ENCODE data around the gene FKBP8. TPM values are rescaled to one million over a fixed set of nuclear protein-coding genes. Genes with fewer than 3 reads are reported as not detected.

The FKBP8 gene
- total RNA-seq, 5 donors from 2014 or later (not counting 1 experiment from before 2014, with no cell fraction given): 158 to 282 (median 244) TPM

DNA sequence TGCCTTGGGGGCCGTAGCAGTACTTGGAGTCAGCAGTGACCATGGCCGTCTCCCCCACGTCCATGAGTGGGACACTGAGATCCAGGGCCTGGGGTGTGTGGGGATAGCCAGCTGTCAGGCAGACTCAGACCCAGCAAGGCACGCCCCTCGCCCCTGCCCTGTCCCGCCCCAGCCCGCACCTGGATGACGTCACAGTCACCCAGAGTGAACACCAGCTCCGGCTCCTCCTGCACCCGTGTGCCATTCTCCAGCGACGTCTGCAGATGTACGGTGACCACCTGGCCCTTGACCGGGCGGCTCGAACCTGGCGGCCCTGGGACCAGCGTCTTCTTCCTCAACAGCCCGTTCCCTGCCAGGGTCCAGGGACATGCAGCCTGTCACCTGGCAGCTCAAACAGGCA lies 4.0 kb downstream of the FKBP8 start:
- ATAC-seq (replicated peaks in 1 of 4) (no peak), DNase-seq (no peak)
- H3K27ac ChIP-seq (ENCODE audit: low read length): no peak overlapping the region
- H3K4me1 ChIP-seq (ENCODE audit: control insufficient read depth in 1 of 2, extremely low read depth in 1 of 2, insufficient read depth in 2 of 2, low read length in 2 of 2): peaks cover 4 to 26% of the 10 kb centered on the region in 2 experiments
- POLR2A ChIA-PET: interaction anchor here in 1 of 2 donors (0.5 kb wide), 1 partner anchor 28 kb away, joined by 4 read pairs; no protein-coding TSS in a partner anchor
- no peaks in the 10 kb centered on the region for H3K27me3 ChIP-seq (replicated peaks in 1 of 2; ENCODE audit: control insufficient read depth in 2 of 2, extremely low read depth in 1 of 2, insufficient read depth in 2 of 2, low read length in 1 of 2)
- CTCF ChIA-PET: interaction anchor here in 1 of 2 donors (0.6 to 0.7 kb wide), 2 partner anchors 20 to 308 kb away, joined by 3 read pairs; no protein-coding TSS in a partner anchor
- H3K9me3 ChIP-seq: no peaks in the 10 kb centered on the region
- Mint-ChIP-seq H3K9me3 (no peaks in the 10 kb centered on the region), H3K4me3 (no peak overlapping the region), H3K27me3 (no peaks in the 10 kb centered on the region), H3K4me1 (peaks cover 18 to 27% (median 24%) of the 10 kb centered on the region in 3 donors), H3K36me3 (peaks cover 19% of the 10 kb centered on the region), H3K27ac (no peak overlapping the region)
- WGBS (ENCODE audit: insufficient coverage): 97% methylated on average over 19 of the region's 19 CpGs
- H3K4me3 ChIP-seq (ENCODE audit: control insufficient read depth in 1 of 2, extremely low read depth in 1 of 2, low read length in 1 of 2): no peak overlapping the region
- H3K36me3 ChIP-seq (ENCODE audit: control insufficient read depth in 2 of 2, extremely low read depth in 1 of 2, insufficient read depth in 1 of 2, low read length in 1 of 2): peaks cover 9 to 46% of the 10 kb centered on the region in 2 donors

DNA sequence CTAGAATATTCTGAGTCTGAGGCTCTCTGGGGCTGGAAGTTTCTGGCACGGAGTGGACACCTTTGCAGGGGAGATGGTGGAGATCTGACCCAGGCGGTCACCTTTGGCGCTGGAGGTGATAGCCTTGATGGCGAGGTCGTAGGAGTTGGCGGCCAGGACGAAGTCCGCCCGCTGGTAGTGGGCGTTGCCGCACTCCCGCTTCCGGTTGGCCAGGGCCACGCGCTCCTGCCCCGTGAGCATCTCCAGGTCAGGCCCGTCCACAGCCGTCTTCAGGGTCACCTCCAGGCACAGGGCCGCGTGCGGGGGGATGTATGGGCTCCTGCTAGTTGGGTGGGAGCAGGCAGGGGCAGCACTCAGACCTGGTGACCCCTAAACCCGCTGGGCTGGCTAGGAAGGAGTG lies 5.3 kb downstream of the FKBP8 start:
- 96% methylated on average over 21 of the region's 22 CpGs for WGBS (ENCODE audit: insufficient coverage)
- Histone ChIP-seq H3K4me1 (ENCODE audit: control insufficient read depth in 1 of 2, extremely low read depth in 1 of 2, insufficient read depth in 2 of 2, low read length in 2 of 2) (peaks cover 0 to 19% of the 10 kb centered on the region in 2 experiments), H3K27me3 (replicated peaks in 1 of 2; ENCODE audit: control insufficient read depth in 2 of 2, extremely low read depth in 1 of 2, insufficient read depth in 2 of 2, low read length in 1 of 2) (no peaks in the 10 kb centered on the region), H3K36me3 (ENCODE audit: control insufficient read depth in 2 of 2, extremely low read depth in 1 of 2, insufficient read depth in 1 of 2, low read length in 1 of 2) (peaks cover 11 to 47% of the 10 kb centered on the region in 2 donors), H3K9me3 (no peaks in the 10 kb centered on the region), H3K27ac (ENCODE audit: low read length) (no peak overlapping the region), H3K4me3 (ENCODE audit: control insufficient read depth in 1 of 2, extremely low read depth in 1 of 2, low read length in 1 of 2) (no peak overlapping the region)
- Mint-ChIP-seq H3K9me3 (no peaks in the 10 kb centered on the region), H3K4me1 (peaks cover 11 to 20% (median 18%) of the 10 kb centered on the region in 3 donors), H3K27ac (peak overlapping the region in 1 of 2 donors; percentile 31), H3K4me3 (no peak overlapping the region), H3K36me3 (peaks cover 22% of the 10 kb centered on the region), H3K27me3 (no peaks in the 10 kb centered on the region)
- CTCF ChIA-PET: no interaction called here
- POLR2A ChIA-PET: interaction anchor here in 1 of 2 donors (0.6 to 0.7 kb wide), 2 partner anchors 29 to 39 kb away, joined by 4 to 8 read pairs; no protein-coding TSS in a partner anchor
- DNase-seq (no peak), ATAC-seq (replicated peaks in 1 of 4) (no peak)

DNA sequence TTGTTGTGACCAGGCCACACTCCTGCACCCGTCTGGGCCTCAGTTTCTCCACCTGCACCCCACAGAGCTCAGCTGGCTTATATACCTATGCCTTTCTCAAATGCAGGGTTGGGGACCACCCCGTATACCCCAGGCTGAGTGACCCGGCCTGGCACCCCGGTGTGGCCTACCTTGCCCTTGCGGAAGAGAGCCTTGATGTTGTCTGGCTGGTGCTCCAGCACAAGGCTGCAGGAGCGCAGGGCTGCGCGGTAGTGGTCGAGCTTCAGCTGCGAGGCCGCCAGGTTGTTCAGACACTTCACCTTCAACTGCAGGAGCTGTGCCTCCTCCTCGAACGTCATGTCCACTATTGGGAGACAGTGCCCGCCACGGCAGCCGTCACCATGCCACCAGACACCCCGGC lies 5.9 kb downstream of the FKBP8 start:
- Mint-ChIP-seq H3K27ac (peak overlapping the region in 1 of 2 donors; percentile 11), H3K36me3 (peaks cover 24% of the 10 kb centered on the region), H3K27me3 (no peaks in the 10 kb centered on the region), H3K9me3 (no peaks in the 10 kb centered on the region), H3K4me1 (peaks cover 8 to 17% (median 16%) of the 10 kb centered on the region in 3 donors), H3K4me3 (no peak overlapping the region)
- DNase-seq: no peak
- Histone ChIP-seq H3K4me1 (ENCODE audit: control insufficient read depth in 1 of 2, extremely low read depth in 1 of 2, insufficient read depth in 2 of 2, low read length in 2 of 2) (peaks cover 0 to 16% of the 10 kb centered on the region in 2 experiments), H3K4me3 (ENCODE audit: control insufficient read depth in 1 of 2, extremely low read depth in 1 of 2, low read length in 1 of 2) (no peak overlapping the region), H3K27ac (ENCODE audit: low read length) (no peak overlapping the region), H3K36me3 (ENCODE audit: control insufficient read depth in 2 of 2, extremely low read depth in 1 of 2, insufficient read depth in 1 of 2, low read length in 1 of 2) (peaks cover 17 to 54% of the 10 kb centered on the region in 2 donors), H3K9me3 (no peaks in the 10 kb centered on the region), H3K27me3 (replicated peaks in 1 of 2; ENCODE audit: control insufficient read depth in 2 of 2, extremely low read depth in 1 of 2, insufficient read depth in 2 of 2, low read length in 1 of 2) (no peaks in the 10 kb centered on the region)
- ChIA-PET POLR2A (no interaction called here), CTCF (no interaction called here)
- ATAC-seq (replicated peaks in 1 of 4): no peak
- 97% methylated on average over 15 of the region's 17 CpGs for WGBS (ENCODE audit: insufficient coverage)

DNA sequence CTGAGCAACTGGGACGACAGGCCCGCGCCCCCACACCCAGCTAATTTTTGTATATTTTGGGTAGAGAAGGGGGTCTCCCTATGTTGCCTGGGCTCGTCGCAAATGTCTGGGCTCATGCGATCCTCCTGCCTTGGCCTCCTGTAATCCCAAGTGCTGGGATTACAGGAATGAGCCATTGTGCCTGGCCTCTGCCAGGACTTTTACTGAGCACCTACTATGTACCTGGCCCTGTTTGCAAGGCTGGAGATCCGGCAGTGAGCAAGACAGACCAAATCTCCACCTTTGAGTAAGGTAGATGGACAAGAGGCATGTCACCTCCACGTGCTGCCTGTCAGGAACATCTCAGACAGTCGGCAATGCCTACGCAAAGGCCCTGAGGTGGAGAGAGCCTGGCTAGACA lies 6.9 kb downstream of the FKBP8 start:
- H3K36me3 Mint-ChIP-seq: peaks cover 29% of the 10 kb centered on the region
- POLR2A ChIA-PET: no interaction called here
- WGBS (ENCODE audit: insufficient coverage): 99% methylated on average over 5 of the region's 10 CpGs

DNA sequence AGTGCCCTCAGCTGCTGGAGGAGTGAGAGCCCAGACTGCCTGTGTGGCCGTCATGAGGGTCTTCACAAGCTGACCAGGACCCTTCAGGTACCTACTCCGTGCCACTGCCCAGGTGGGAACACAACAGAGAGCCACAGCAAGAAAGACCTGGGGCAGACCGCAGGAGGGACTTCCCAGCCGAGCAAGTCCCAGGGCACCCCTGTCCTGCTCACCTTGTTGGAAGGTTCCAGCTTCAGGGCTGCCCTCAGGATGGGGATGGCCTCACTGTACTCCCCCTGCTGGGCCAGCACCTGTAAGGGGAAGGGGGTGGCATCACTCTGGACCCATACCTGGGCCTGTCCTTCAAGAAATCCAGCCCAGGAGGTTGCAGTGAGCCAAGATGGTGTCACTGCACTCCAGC lies 10.3 kb downstream of the FKBP8 start:
- Mint-ChIP-seq H3K27me3 (no peaks in the 10 kb centered on the region), H3K4me3 (no peak overlapping the region), H3K27ac (no peak overlapping the region), H3K9me3 (no peaks in the 10 kb centered on the region), H3K4me1 (peaks cover 0 to 2% (median 0%) of the 10 kb centered on the region in 3 donors), H3K36me3 (peaks cover 32% of the 10 kb centered on the region)
- DNase-seq: no peak
- Histone ChIP-seq H3K4me1 (ENCODE audit: control insufficient read depth in 1 of 2, extremely low read depth in 1 of 2, insufficient read depth in 2 of 2, low read length in 2 of 2) (no peaks in the 10 kb centered on the region), H3K9me3 (no peaks in the 10 kb centered on the region), H3K27ac (ENCODE audit: low read length) (no peak overlapping the region), H3K4me3 (ENCODE audit: control insufficient read depth in 1 of 2, extremely low read depth in 1 of 2, low read length in 1 of 2) (no peak overlapping the region), H3K27me3 (replicated peaks in 1 of 2; ENCODE audit: control insufficient read depth in 2 of 2, extremely low read depth in 1 of 2, insufficient read depth in 2 of 2, low read length in 1 of 2) (no peaks in the 10 kb centered on the region), H3K36me3 (ENCODE audit: control insufficient read depth in 2 of 2, extremely low read depth in 1 of 2, insufficient read depth in 1 of 2, low read length in 1 of 2) (peaks cover 17 to 44% of the 10 kb centered on the region in 2 donors)
- WGBS (ENCODE audit: insufficient coverage): 95% methylated on average over 4 of the region's 4 CpGs
- POLR2A ChIA-PET: no interaction called here
- ATAC-seq (replicated peaks in 1 of 4): no peak
- CTCF ChIA-PET: no interaction called here

More for the DNA sequence above, 6.9 kb downstream of the FKBP8 start:
- H3K4me1 Mint-ChIP-seq: peaks cover 0 to 9% (median 9%) of the 10 kb centered on the region in 3 donors
- Histone ChIP-seq H3K9me3 (no peaks in the 10 kb centered on the region), H3K4me1 (ENCODE audit: control insufficient read depth in 1 of 2, extremely low read depth in 1 of 2, insufficient read depth in 2 of 2, low read length in 2 of 2) (peaks cover 0 to 6% of the 10 kb centered on the region in 2 experiments), H3K36me3 (ENCODE audit: control insufficient read depth in 2 of 2, extremely low read depth in 1 of 2, insufficient read depth in 1 of 2, low read length in 1 of 2) (peaks cover 23 to 61% of the 10 kb centered on the region in 2 donors), H3K4me3 (ENCODE audit: control insufficient read depth in 1 of 2, extremely low read depth in 1 of 2, low read length in 1 of 2) (no peak overlapping the region), H3K27me3 (replicated peaks in 1 of 2; ENCODE audit: control insufficient read depth in 2 of 2, extremely low read depth in 1 of 2, insufficient read depth in 2 of 2, low read length in 1 of 2) (no peaks in the 10 kb centered on the region), H3K27ac (ENCODE audit: low read length) (no peak overlapping the region)
- H3K27me3 Mint-ChIP-seq: no peaks in the 10 kb centered on the region
- no peak for ATAC-seq (replicated peaks in 1 of 4)
- CTCF ChIA-PET: no interaction called here
- peak overlapping the region in 1 of 2 donors; percentile 39 for H3K27ac Mint-ChIP-seq
- no peak for DNase-seq
- H3K9me3 Mint-ChIP-seq: no peaks in the 10 kb centered on the region
- no peak overlapping the region for H3K4me3 Mint-ChIP-seq

DNA sequence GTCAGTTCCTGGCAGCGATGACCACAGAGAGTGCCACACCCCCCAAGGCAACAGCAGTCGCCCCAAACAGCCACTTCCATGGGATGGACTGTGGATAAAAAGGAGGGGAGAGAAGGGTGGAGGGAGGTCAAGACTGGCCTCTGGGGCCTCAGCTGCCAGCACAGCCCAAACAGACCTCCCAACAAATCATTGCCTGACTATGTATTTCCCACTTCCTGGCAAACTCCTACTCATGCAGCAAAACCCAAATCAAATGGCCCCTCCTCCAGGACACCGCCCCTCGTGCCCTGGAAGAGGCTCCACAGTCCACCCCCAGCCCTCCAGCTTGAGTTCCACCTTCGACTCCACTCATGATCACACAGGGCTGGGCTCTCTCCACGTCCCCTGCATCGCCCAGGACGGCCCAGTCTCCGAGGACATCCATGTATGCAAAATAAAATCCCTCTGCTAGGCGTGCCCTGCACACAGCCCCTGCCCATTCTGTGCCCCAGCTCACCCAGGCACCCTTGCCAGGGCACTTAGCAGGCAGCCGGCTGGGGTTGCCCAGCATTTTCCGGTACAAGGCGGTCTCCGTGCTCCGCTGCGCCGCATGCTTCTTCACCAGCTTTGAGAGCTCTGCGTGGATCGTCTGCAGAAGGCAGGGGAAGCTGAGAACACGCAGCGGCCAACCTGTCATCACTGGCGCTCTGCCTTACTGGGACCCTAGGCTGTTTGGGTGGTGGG lies 11.0 kb downstream of the FKBP8 start:
- peaks cover 29% of the 10 kb centered on the region for H3K36me3 Mint-ChIP-seq
- peaks cover 0 to 2% (median 0%) of the 10 kb centered on the region in 3 donors for H3K4me1 Mint-ChIP-seq
- ChIA-PET POLR2A (no interaction called here), CTCF (no interaction called here)
- H3K36me3 ChIP-seq (ENCODE audit: control insufficient read depth in 2 of 2, extremely low read depth in 1 of 2, insufficient read depth in 1 of 2, low read length in 1 of 2): peaks cover 17 to 37% of the 10 kb centered on the region in 2 donors
- no peaks in the 10 kb centered on the region for H3K27me3 Mint-ChIP-seq
- no peak overlapping the region for H3K27ac ChIP-seq (ENCODE audit: low read length)
- H3K27ac Mint-ChIP-seq: no peak overlapping the region
- WGBS (ENCODE audit: insufficient coverage): over 99% methylated on average over 20 of the region's 22 CpGs
- H3K27me3 ChIP-seq (replicated peaks in 1 of 2; ENCODE audit: control insufficient read depth in 2 of 2, extremely low read depth in 1 of 2, insufficient read depth in 2 of 2, low read length in 1 of 2): no peaks in the 10 kb centered on the region
- H3K4me1 ChIP-seq (ENCODE audit: control insufficient read depth in 1 of 2, extremely low read depth in 1 of 2, insufficient read depth in 2 of 2, low read length in 2 of 2): no peaks in the 10 kb centered on the region
- H3K4me3 Mint-ChIP-seq: no peak overlapping the region
- ATAC-seq (replicated peaks in 1 of 4): no peak
- no peak for DNase-seq
- H3K9me3 ChIP-seq: no peaks in the 10 kb centered on the region
- H3K9me3 Mint-ChIP-seq: no peaks in the 10 kb centered on the region
- no peak overlapping the region for H3K4me3 ChIP-seq (ENCODE audit: control insufficient read depth in 1 of 2, extremely low read depth in 1 of 2, low read length in 1 of 2)

All from T-cell (primary cell).